Loucy (cell line): ENCODE measurements around the gene SCFD2.

Source experiments
- H2AFZ ChIP-seq: fragments of 200-600 bp; sonication (generic); 2 replicates; pipeline ENCODE4 v1.6.0; 2016; ENCODE audit warnings: antibody characterized with exemption, mild to moderate bottlenecking, low read length, moderate library complexity
- H3F3A ChIP-seq: fragments of 200-600 bp; 2 replicates; pipeline ENCODE4 v1.6.0; 2016; ENCODE audit warnings: antibody characterized with exemption, low read depth, mild to moderate bottlenecking
- H3K27me3 ChIP-seq: fragments of 200-600 bp; sonication (generic); 2 replicates; pipeline ENCODE4 v1.6.1; 2014; ENCODE audit warnings: low read length, mild to moderate bottlenecking; ENCODE audit not compliant: insufficient read depth, poor library complexity, severe bottlenecking
- H3K36me3 ChIP-seq: fragments of 200-600 bp; sonication (generic); 2 replicates; pipeline ENCODE4 v1.6.1; 2016; ENCODE audit warnings: low read length; ENCODE audit not compliant: insufficient read depth
- H3K4me1 ChIP-seq: fragments of 200-600 bp; sonication (generic); 2 replicates; pipeline ENCODE4 v1.5.1; 2014; ENCODE audit warnings: low read length, mild to moderate bottlenecking; ENCODE audit not compliant: insufficient read depth, poor library complexity, severe bottlenecking
- H3K4me2 ChIP-seq: fragments of 200-600 bp; sonication (generic); 2 replicates; pipeline ENCODE4 v1.6.0; 2014; ENCODE audit warnings: antibody characterized with exemption, low read length, low read depth, mild to moderate bottlenecking; ENCODE audit not compliant: poor library complexity, severe bottlenecking
- H3K4me3 ChIP-seq: fragments of 200-600 bp; sonication (generic); 2 replicates; pipeline ENCODE4 v1.5.1; 2014; ENCODE audit warnings: low read length, mild to moderate bottlenecking, mixed read lengths; ENCODE audit not compliant: poor library complexity, severe bottlenecking
- H3K79me2 ChIP-seq: fragments of 200-600 bp; sonication (generic); 2 replicates; pipeline ENCODE4 v1.6.1; 2014; ENCODE audit warnings: low read length; ENCODE audit not compliant: insufficient read depth
- H3K9ac ChIP-seq: fragments of 200-600 bp; sonication (generic); 2 replicates; pipeline ENCODE4 v1.6.0; 2014; ENCODE audit warnings: mild to moderate bottlenecking, low read depth, low read length, moderate library complexity; ENCODE audit not compliant: poor library complexity, severe bottlenecking
- H3K9me2 ChIP-seq: fragments of 200-600 bp; sonication (generic); replicated peaks from 2 replicates; pipeline ENCODE4 v1.6.1; 2016; ENCODE audit warnings: low read depth, low read length, mixed read lengths
- H3K9me3 ChIP-seq: fragments of 200-600 bp; sonication (generic); 2 replicates; pipeline ENCODE4 v1.6.1; 2014; ENCODE audit warnings: mild to moderate bottlenecking, antibody characterized with exemption, low read length, low read depth; ENCODE audit not compliant: insufficient read depth
- H4K20me1 ChIP-seq: fragments of 200-600 bp; sonication (generic); 2 replicates; pipeline ENCODE4 v1.6.0; 2014; ENCODE audit warnings: antibody characterized with exemption, low read length, mild to moderate bottlenecking; ENCODE audit not compliant: insufficient read depth, poor library complexity, severe bottlenecking
- CTCF ChIP-seq: fragments of 200-600 bp; sonication (generic); conservative IDR thresholded peaks from 2 replicates; pipeline ENCODE4 v1.5.1; 2014; ENCODE audit warnings: mild to moderate bottlenecking, antibody characterized with exemption, low read length
- EZH2phosphoT487 ChIP-seq: fragments of 200-600 bp; IDR thresholded peaks from 2 replicates; pipeline ENCODE4 v1.6.1; 2018; ENCODE audit warnings: antibody characterized with exemption, mild to moderate bottlenecking, moderate library complexity, borderline replicate concordance

The SCFD2 gene

GRCh38 chr4:52890521-52890791 is 475.4 kb downstream of the SCFD2 start:
- TF ChIP-seq CTCF: no peak
- no peak for TF ChIP-seq EZH2phosphoT487
- H3K9ac ChIP-seq: no peak overlapping the region

GRCh38 chr4:52889778-52890520 is 475.9 kb downstream of the SCFD2 start:
- no peak overlapping the region for H3K4me2 ChIP-seq
- H3K9me2 ChIP-seq: no peaks in the 10 kb centered on the region
- H3F3A ChIP-seq: no peaks in the 10 kb centered on the region
- H3K4me1 ChIP-seq: peaks cover 11% of the 10 kb centered on the region
- no peaks in the 10 kb centered on the region for H3K36me3 ChIP-seq
- peaks cover 8% of the 10 kb centered on the region; the same call in 1 of the 2 replicates for H3K9me3 ChIP-seq
- H3K9ac ChIP-seq: no peak overlapping the region
- no peaks in the 10 kb centered on the region for H3K79me2 ChIP-seq
- no peak for TF ChIP-seq EZH2phosphoT487
- no peak for TF ChIP-seq CTCF
- H3K4me3 ChIP-seq: no peak overlapping the region
- no peak overlapping the region for H2AFZ ChIP-seq
- no peaks in the 10 kb centered on the region for H4K20me1 ChIP-seq
- H3K27me3 ChIP-seq: no peaks in the 10 kb centered on the region

More at GRCh38 chr4:52890521-52890791, 475.4 kb downstream of the SCFD2 start:
- peaks cover 12% of the 10 kb centered on the region for H3K4me1 ChIP-seq
- no peaks in the 10 kb centered on the region for H3K79me2 ChIP-seq
- no peaks in the 10 kb centered on the region for H4K20me1 ChIP-seq
- no peak overlapping the region for H3K4me2 ChIP-seq
- no peaks in the 10 kb centered on the region for H3F3A ChIP-seq
- peaks cover 8% of the 10 kb centered on the region; the same call in 1 of the 2 replicates for H3K9me3 ChIP-seq
- no peaks in the 10 kb centered on the region for H3K9me2 ChIP-seq
- no peak overlapping the region for H2AFZ ChIP-seq
- no peak overlapping the region for H3K4me3 ChIP-seq
- no peaks in the 10 kb centered on the region for H3K36me3 ChIP-seq
- no peaks in the 10 kb centered on the region for H3K27me3 ChIP-seq

- no peaks in the 10 kb centered on the region for H3F3A ChIP-seq
- no peaks in the 10 kb centered on the region for H3K36me3 ChIP-seq
- H3K9me3 ChIP-seq: peaks cover 8% of the 10 kb centered on the region; the same call in 1 of the 2 replicates
- no peaks in the 10 kb centered on the region for H3K9me2 ChIP-seq
- H2AFZ ChIP-seq: no peak overlapping the region
- H3K27me3 ChIP-seq: no peaks in the 10 kb centered on the region
- no peak overlapping the region for H3K4me3 ChIP-seq
- H3K4me1 ChIP-seq: peaks cover 7% of the 10 kb centered on the region
- TF ChIP-seq CTCF (no peak), EZH2phosphoT487 (no peak)
- H3K9ac ChIP-seq: no peak overlapping the region
- no peaks in the 10 kb centered on the region for H4K20me1 ChIP-seq
- no peak overlapping the region for H3K4me2 ChIP-seq
- no peaks in the 10 kb centered on the region for H3K79me2 ChIP-seq
Observed at GRCh38 chr4:52889354-52889753, 476.5 kb downstream of the SCFD2 start.
